Measurements from ENCODE around the gene ZWILCH.
A peak's percentile ranks its signal among the peaks of the same experiment; 100 is the strongest.
"Not testable (repeated sequence)": the region's sequence is repeated elsewhere in the genome, so short reads cannot be mapped to it uniquely, and the experiment has no call there.

ZWILCH gene

GRCh38 chr15:66504563-66505429, at the start of gene ZWILCH, which contains the start of gene RPL4:
Gene ZWILCH (plus strand): TSS chr15:66505326. CDS start chr15:66505339, 13 bp downstream.
Gene RPL4 (minus strand): TSS chr15:66504855. CDS start chr15:66504790, 65 bp downstream.
- DNase-seq (ENCODE audit: low read depth in 2 of 2), result peak; percentile 78 to 80

GRCh38 chr15:66456211-66456610, 48.9 kb upstream of the ZWILCH start:
- DNase-seq (ENCODE audit: low read depth in 2 of 2), result no peak

- no peak for DNase-seq (ENCODE audit: low read depth in 2 of 2)
Measured at GRCh38 chr15:66459818-66460615, 45.1 kb upstream of the ZWILCH start.

- not testable (repeated sequence) for DNase-seq (ENCODE audit: low read depth in 2 of 2)
Measured at GRCh38 chr15:66461294-66461693, 43.8 kb upstream of the ZWILCH start.

- DNase-seq (ENCODE audit: low read depth in 2 of 2), result no peak
Measured at GRCh38 chr15:66461917-66462316, 43.2 kb upstream of the ZWILCH start.

- DNase-seq (ENCODE audit: low read depth in 2 of 2), result no peak
Measured at GRCh38 chr15:66462627-66463026, 42.5 kb upstream of the ZWILCH start.

GRCh38 chr15:66465294-66465693, 39.8 kb upstream of the ZWILCH start:
- DNase-seq (ENCODE audit: low read depth in 2 of 2), result not testable (repeated sequence)

- not testable (repeated sequence) for DNase-seq (ENCODE audit: low read depth in 2 of 2)
Measured at GRCh38 chr15:66467162-66468040, 37.7 kb upstream of the ZWILCH start.

- not testable (repeated sequence) for DNase-seq (ENCODE audit: low read depth in 2 of 2)
Measured at GRCh38 chr15:66470825-66471224, 34.3 kb upstream of the ZWILCH start.

- peak; percentile 29 to 32 for DNase-seq (ENCODE audit: low read depth in 2 of 2)
Measured at GRCh38 chr15:66472176-66472999, 32.7 kb upstream of the ZWILCH start.

- no peak for DNase-seq (ENCODE audit: low read depth in 2 of 2)
Measured at GRCh38 chr15:66474135-66474534, 31.0 kb upstream of the ZWILCH start.

- DNase-seq (ENCODE audit: low read depth in 2 of 2), result no peak
Measured at GRCh38 chr15:66474963-66475362, 30.2 kb upstream of the ZWILCH start.

- DNase-seq (ENCODE audit: low read depth in 2 of 2), result no peak
Measured at GRCh38 chr15:66476535-66476934, 28.6 kb upstream of the ZWILCH start.

GRCh38 chr15:66477011-66477410, 28.1 kb upstream of the ZWILCH start:
- DNase-seq (ENCODE audit: low read depth in 2 of 2), result no peak

GRCh38 chr15:66480267-66480666, 24.9 kb upstream of the ZWILCH start:
- no peak for DNase-seq (ENCODE audit: low read depth in 2 of 2)

- no peak for DNase-seq (ENCODE audit: low read depth in 2 of 2)
Measured at GRCh38 chr15:66481107-66481856, 23.8 kb upstream of the ZWILCH start.

GRCh38 chr15:66482539-66482938, 22.6 kb upstream of the ZWILCH start:
- DNase-seq (ENCODE audit: low read depth in 2 of 2), result no peak

- DNase-seq (ENCODE audit: low read depth in 2 of 2), result peak in 1 of 2 experiments; percentile 53
Measured at GRCh38 chr15:66483131-66483566, 22.0 kb upstream of the ZWILCH start.

GRCh38 chr15:66484539-66485112, 20.5 kb upstream of the ZWILCH start:
- no peak for DNase-seq (ENCODE audit: low read depth in 2 of 2)
